Kidney capillary endothelial cell (primary cell): Measurements from ENCODE around the gene TCHP.
"Not testable (repeated sequence)": the region's sequence is repeated elsewhere in the genome, so short reads cannot be mapped to it uniquely, and the experiment has no call there.

Source experiments
- DNase-seq: peaks from one replicate; pipeline ENCODE4 v3.0.0-alpha.2; 2018; ENCODE audit warnings: low spot score

TCHP gene

DNA sequence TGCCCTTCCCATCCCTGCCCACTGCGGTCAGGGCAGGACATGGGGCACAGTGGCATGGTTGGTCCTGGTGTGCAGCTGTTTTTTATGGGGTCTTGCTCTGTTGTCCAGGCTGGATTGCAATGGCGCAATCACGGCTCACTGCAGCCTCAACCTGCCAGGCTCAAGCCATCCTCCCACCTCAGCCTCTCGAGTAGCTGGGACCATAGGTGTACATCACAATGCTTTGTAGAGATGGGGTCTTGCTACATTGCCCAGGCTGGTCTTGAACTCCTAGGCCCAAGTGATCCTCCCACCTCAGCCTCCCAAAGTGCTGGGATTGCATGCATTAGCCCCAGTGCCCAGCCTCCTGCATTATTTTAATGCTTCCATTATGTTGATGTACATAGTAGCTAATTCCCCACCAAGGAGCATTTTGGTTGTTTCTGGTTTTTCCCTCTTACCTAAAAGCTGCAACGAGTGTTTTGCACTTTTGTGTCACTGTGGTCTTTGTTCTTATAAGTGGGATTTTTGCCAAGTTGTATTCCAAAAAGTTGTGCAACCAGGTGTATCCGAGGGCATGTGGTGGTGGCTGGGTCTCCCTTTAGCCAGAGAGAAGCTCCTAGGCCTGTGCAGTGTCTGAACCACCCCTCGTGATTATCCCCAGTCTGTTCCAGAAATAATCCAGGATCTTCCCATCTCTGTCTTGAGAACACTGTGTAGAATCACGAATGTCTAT, 10.3 kb downstream of the TCHP start:
- no peak for DNase-seq

DNA sequence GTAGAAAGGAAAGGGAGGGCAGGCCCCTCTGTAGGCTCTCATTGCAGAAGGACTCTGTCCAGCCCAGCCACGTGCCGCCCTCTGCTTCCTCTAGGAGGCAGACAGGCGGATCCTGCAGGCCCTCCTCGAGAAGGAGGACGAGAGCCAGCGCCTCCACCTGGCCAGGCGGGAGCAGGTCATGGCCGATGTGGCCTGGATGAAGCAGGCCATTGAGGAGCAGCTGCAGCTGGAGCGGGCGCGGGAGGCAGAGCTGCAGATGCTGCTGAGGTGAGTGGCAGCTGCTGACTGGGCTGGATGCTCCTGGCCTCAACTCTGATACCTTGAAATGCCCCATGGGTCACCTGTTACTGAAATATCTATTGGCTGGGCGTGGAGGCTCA, 10.9 kb downstream of the TCHP start:
- DNase-seq = peak; percentile 44

DNA sequence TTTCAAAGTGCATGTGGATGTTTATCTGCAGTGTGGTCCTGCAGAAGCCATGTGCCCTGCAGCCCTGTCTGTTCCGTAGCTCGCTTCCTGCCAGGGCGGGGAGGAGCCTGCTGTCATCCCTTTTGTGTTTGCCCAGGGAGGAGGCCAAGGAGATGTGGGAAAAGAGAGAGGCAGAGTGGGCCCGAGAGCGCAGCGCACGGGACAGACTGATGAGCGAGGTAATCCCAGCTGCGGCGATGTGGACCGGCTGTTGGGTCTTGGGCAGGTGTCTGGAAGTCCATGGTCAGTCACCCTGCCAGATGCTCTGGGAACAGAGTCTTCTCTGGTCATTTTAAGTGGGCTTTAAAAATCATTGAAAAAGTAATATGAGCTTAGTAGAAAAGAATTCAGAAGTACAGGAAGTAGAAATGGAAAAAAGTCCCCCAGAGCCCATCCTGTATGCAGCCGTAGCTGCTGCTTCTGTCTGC, 12.8 kb downstream of the TCHP start:
- DNase-seq = no peak

DNA sequence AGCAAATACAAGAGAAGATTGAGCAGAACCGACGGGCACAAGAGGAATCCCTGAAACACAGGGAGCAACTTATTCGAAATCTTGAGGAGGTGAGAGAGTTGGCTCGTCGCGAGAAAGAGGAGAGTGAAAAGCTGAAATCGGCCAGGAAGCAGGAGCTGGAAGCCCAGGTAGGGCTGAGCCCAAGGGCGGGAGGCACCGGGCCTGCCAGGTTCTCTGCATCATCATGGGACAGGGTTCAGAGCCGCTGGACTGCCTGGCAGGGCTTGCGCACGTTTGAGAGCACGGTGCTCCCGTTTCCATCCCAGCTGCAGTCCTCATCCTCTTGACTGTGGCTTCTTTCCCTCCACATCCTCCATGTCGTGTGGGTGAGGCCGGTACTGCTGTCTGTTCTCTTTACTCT, 14.4 kb downstream of the TCHP start:
- no peak for DNase-seq

DNA sequence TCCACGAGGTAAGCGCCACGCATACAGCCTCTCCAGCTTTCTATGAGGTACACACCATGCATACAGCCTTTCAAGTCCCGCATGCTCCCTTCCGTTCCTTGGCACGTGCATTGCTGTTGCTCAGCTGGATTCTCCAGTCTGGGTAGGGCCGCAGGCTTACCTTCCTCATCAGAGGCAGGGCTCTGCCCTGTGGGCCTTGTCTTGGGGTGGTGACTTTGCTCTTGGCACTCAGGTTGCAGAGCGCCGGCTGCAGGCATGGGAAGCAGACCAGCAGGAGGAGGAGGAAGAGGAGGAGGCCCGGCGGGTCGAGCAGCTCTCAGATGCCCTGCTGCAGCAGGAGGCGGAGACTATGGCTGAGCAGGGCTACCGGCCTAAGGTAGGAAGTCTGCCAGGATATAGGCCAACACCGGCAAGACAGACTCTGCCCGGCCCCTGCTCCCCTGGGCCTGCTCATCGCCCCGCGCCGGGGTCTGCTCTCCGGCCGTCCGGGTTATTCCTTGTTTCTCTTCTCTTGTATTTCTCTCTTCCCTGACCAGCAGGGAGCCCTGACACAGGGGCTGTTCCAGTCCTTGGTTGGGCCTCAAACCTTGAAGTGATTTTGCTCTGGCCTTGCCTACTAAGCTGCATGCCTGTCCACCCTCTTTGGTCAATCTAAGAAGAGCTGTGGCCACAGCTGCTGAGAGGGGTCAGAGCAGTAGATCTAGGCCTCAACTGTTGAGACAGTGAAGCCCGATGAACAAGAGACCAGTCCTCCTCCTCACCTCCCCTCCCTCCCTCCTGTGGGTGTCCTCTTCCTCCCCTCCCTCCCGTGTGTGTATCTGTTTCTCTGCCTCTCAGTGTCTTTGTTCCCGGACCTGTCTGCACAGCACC, 15.3 kb downstream of the TCHP start:
- no peak for DNase-seq

DNA sequence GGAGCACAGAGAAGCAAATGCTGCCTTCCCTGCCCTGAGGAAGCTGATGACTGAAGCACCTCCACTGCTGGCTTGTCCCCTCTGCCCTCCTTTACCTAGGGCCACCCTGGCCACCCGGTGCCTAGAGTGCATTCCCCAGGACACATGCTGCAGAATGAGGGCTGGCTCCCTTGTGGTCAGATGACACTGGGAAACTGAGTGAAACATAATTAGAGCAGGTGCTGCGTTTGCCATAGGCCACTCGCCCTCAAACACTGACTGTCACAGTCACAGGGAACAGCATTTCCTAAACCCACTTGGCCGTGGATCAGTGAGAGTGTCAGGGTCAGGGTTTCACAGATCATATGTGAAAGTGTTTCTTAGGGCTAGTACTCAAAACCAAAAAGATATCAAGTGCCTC, 16.0 kb downstream of the TCHP start:
- DNase-seq = no peak

DNA sequence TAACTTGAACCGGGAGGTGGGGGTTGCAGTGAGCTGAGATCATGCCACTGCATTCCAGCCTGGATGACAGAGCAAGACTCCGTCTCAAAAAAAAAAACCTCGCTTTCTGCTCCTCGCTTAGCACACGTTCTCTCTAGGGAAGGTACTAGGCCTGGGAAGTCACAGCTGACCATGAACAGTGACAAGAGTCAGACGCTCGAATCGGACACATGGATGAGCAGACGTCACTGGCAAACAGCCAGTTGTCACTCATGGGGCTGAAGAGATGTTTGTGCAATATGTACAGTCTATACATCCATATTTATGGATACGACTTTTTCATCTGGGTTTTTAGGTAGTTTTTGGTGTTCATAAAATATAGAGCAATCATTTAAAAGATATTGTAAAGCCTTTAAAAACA, 19.4 kb downstream of the TCHP start:
- DNase-seq = no peak

DNA sequence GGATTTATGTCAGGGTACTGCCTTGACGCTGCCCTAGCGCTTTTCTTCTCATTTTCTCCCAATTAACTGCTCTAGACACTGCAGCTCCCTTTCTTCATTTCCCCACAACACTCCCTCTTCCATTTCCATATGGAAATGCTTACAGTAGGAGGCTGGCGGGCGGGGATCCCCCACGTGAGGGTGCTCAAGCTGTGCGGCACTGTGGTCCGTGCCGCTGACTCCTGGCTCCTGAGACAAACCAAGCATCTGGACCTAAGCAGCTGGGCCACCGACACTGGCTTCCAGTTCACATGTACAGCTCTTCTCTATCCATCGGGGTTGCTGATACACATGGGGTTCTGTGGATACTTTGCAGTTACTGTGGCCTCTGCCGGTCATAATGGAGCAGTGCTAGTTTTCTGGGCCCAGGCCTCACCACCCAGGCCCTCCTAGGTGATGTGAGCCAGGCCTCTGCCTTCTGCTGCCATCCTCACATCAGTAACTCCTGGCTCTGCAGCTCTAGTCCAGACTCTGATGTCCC, 20.2 kb downstream of the TCHP start:
- no peak for DNase-seq

DNA sequence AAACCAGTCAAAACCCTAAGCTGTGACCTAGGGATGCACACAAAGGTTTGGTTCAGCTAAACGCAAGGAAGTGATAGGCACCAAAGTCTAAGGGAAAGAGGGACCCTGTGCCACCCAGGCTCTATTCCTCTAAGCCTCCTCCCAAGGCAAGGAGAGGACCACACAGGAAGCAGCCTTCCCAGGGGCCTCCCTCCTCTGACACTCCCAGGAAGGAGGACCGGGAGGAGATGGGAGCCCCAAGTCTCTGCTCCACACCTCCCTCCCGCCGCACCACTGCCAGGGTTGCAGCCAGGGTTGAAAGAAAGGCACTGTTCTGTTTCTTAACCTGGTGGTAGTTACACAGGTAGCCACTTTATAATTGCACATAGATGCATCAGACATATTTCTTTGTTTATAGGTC, 21.9 kb downstream of the TCHP start:
- no peak for DNase-seq

DNA sequence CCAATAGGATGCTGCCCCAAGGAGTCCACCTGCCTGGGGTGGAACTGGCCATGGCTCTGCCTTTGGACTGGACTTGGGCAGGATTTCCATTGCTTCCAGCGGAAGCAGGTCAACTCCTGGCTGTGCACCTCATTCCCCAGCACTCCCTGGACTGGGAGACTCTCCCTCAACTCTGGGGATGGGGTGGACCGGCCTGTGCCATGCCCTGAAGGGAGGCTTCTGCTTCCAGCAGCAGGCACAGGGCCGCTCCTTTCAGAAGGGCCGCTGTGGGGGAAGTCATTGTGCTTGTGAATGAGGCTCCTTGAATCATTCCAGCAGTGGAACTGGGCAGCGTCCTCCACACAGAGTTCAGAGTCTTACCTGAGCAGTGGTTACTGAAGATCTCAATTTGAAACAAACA, 23.0 kb downstream of the TCHP start:
- no peak for DNase-seq

DNA sequence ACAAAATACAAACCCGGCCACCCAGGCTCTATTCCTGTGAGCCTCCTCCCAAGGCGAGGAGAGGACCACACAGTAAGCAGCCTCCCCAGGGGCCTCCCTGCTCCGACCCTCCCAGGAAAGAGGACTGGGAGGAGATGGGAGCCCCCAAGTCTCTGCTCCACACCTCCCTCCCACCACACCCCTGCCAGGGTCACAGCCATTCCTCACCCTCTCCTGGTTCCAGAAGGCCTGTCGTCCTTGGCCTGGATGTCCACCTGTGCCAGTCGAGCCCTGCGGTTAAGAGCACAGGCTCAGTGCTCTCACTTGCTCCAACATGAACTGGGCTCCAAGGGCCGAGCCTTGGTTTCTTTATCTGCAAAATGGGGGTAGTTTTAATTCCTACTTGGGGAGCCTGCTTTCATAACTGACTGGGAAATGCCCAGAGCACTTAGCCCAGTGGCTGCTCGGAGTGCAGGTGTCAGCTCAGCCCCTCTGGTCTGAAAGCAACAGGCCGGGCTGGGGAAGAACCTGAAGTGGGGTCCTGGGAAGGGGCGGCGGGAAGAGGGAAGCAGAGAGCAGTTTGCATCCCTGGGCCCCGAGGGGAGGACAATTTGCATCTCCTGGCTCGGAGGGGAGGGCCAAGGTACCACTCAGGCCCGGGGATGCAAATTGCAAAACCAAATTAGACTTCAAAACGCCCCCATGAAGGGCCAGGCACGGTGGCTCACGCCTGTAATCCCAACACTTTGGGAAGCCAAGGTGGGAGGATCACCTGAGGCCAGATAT, 23.6 kb downstream of the TCHP start:
- no peak for DNase-seq

DNA sequence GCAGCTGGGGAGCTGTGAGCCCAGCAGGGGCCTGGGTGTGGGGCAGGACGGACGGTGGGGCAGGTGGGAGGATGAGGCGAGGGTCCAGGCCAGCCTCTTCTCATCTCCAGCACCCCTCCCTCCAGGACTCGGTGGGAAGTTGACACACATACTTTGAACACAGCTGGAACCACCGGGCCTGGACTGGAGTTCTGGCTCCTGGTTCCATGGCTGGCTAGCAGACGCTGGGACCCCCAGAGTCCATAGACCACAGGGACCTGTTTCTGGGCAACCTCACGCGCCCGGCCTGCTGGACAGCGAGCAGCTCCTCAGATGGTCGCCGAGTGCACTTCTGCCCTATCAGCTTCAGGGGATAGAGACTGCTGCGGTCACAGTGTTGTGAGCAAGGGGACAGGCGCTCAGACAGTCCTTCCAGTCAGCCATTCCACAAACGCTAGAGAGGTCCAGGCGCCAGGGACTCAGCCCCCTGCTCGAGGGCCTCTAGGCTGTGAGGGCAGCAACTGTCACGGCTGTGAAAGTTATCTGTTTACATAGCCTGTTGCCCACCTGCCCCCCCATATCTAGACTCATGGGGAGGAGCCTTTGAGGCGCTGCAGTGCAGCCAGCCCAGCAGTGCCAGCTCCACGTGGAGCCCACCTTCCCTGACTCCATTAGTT, 25.2 kb downstream of the TCHP start:
- no peak for DNase-seq

DNA sequence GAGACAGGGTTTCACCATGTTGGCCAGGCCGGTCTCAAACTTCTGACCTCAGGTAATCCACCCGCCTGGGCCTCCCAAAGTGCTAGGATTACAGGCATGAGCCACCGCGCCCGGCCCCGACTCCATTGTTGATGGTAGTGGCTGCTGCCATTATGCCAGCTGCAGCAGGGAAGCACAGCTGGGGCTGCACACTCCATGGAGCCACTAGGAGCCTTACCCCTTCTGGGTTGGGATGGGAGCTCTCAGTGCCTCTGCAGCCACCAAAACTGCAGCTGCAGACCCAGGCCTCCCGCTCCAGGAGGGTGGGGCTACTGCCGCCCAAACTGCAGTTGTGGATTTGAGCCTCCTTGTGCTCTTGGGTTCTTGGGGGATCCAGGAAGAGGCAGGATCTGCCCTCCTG, 25.9 kb downstream of the TCHP start:
- DNase-seq = no peak

DNA sequence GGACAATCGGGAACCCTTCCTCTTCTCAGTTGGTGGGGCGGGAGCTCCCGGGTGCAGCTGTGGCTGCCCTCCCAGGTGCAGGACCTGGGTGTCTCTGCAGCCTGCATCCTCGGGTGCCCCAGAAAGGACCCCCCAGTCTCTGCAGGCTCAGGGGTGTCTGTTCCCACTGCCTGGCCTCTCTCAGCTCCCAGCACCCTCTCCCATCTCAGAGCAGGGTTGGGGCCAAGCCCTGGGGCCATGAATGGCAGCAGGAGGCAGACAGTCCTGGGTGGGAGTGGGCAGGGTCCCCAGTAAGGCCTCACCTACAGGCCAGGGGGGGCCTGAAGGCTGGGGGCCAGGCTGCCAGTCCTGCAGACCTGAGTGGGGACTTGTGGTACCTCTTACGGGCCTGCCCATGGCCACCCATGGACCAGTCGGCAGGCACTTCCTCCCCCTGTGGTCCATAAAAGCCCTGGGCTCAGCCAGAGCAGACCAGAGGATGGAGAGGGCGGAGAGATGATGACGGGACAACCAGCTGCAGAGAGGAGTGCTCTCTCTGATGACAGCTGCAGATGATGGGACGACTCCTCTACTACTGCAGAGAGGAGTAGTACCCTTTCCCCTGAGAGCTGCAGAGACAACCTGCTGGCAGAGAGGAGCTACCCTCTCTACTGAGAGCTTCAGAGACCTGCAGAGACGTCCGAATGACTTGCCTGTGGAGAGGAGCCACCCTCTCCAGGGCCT, 26.6 kb downstream of the TCHP start:
- DNase-seq = no peak

DNA sequence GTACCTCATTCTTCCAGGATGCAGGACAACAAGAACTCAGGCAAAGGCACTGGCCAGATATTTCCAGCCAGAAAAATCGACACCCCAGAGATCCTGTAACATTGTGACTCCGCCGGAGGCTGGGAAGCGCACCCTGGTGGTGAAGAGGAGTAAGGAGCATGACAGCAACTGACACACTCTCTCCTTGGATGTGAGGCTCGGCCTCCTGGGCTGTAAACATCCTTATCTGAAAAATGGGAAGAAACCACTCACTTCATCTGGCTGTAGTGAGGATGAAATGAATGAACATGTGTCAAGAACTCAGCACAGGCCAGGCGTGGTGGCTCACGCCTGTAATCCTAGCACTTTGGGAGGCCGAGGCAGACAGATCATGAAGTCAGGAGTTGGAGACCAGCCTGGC, 27.5 kb downstream of the TCHP start:
- peak; percentile 42 for DNase-seq

DNA sequence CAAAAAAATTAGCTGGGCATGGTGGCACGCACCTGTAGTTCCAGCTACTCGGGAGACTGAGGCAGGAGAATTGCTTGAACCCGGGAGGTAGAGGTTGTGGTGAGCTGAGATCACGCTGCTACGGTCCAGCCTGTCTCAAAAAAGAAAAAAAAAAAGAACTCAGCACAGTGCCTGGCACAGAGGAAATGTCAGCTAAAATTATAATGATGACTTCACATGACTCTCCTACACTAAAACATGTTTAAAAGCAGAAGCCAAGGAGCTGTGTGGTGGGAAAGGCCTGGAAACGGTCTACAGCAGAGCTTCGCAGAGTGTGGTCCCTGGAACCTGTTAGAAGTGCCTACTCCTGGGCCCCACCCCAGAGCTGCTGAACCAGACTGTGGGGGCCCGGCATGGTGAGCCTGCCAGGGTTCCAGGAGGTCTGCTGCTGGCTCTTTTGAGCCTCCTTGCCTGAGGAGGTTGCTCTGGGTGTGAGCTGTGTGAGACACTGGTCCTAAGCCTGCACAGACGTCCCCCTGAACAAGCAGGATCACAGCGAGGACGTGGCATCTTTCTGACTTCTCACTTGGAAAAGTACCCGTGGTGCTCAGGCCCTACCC, 28.1 kb downstream of the TCHP start:
- DNase-seq = no peak

DNA sequence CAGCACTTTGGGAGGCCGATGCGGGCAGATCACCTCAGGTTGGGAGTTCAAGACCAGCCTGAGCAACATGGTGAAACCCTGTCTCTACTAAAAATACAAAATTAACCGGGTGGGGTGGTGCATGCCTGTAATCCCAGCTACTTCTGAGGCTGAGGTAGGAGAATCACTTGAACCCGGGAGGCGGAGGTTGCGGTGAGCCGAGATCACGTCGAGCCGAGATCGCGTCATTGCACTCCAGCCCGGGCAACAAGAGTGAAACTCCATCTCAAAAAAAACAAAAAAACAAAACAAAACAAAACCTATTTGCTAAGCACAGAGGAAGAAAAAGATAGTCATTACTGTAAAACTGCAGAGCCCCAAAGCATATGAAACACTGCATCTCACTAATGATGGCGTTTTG, 29.3 kb downstream of the TCHP start:
- not testable (repeated sequence) for DNase-seq

DNA sequence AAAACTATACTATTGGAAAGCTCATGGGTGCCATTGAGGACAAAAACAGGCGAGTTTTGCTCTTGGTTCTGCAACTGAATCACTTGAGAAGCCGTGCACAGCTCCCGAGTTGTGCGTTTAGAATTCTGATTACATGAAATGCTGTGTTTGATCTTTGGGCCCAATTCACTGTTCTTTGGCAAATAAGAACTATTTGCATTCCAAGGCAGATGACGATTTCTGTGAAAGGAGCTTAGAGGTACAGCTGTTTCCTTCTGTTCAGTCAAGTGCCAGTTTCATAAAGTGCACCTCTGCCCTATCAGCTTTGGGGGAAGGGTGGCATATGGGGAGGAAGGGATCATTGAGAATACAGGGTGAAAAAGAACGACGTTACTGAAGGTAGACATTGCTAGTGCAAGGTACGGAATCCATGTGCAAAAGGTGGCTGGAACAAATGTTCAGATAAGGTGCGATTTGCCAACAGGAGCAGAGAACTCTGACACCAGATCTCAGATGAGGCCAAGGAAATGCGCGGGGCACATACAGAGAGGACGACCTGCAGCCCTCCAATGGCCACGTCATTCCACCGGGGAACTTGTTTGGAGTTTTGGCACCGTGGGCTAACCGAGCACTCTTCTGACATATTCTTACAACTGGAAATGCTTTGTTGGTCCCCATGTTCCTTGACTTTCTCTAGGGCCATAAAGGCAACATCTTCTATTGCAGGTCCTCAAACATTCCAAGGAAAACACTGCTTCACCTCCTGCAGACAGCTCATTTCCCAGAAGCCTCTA, 30.1 kb downstream of the TCHP start:
- DNase-seq = no peak

DNA sequence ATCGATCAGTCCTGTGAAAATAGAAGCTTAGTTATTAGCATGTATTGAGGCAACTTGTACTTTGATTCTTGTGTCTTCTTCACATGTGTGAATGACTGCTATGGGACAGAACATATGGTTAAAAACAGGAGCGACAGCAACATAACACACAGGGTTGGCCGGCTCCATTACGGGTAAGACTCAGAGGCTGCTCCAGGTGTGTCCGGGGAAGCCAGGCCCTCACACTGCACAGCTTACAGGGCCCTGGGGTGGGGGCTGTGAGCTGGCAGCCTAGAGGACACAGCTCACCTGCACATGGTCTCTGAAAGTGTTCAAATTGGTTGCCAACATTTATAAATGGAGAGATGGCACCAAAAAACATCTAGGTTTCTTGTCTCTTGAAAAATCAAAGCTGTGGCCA, 31.1 kb downstream of the TCHP start:
- DNase-seq = no peak

DNA sequence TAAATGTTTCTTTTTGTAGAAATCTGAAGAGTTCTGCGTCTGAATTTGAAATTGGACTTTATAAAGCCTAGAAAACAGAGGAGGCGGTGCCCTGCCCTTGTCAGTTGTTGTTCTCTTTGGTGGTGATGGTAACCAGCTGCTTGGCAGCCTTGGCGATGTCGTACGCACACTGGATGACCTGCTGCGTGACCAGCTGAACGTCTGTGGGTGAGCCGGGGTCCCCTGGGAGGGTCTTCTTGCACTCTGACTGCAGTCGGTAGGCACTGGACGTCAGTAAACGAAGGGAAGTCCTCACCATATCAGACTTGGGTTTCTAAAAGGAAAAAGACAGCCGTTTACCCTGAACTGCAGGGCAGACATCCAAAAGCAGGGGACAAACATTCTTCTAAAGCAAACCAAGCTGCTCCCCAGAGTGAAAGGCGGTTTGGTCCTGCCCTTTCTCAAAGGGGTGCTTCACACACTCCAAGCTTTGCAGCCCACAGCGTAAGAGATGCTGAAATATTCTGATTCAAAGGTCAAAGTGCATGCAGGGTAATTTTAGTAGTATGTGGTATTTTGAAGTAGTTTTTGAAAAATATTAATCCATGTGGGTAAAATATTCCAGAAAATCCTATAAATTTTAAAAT, 32.9 kb downstream of the TCHP start:
- no peak for DNase-seq
